Measurements from ENCODE around the gene ACOXL.

The ACOXL gene

GRCh38 chr2:110843496-110843895 is 111.1 kb downstream of the ACOXL start:
- TF ChIP-seq CTCF (IDR thresholded peaks at IDR 0.05) = no peak
- Histone ChIP-seq H3K9ac (no peak overlapping the region), H2AFZ (no peak overlapping the region), H3K4me1 (no peaks in the 10 kb centered on the region), H3K9me3 (ENCODE audit: control insufficient read depth, low read length) (no peaks in the 10 kb centered on the region), H3K79me2 (no peaks in the 10 kb centered on the region), H3K27me3 (ENCODE audit: control insufficient read depth, insufficient read depth, low read length) (no peaks in the 10 kb centered on the region), H3K4me3 (ENCODE audit: low read depth, low read length) (no peak overlapping the region), H3K4me2 (ENCODE audit: low read length) (no peak overlapping the region), H3K27ac (no peak overlapping the region), H3K36me3 (ENCODE audit: control insufficient read depth, insufficient read depth, low read length) (no peaks in the 10 kb centered on the region)

GRCh38 chr2:110843959-110844510 is 111.7 kb downstream of the ACOXL start:
- Histone ChIP-seq H3K9me3 (ENCODE audit: control insufficient read depth, low read length) (no peaks in the 10 kb centered on the region), H3K36me3 (ENCODE audit: control insufficient read depth, insufficient read depth, low read length) (no peaks in the 10 kb centered on the region), H3K4me1 (no peaks in the 10 kb centered on the region), H3K27ac (no peak overlapping the region), H3K9ac (no peak overlapping the region), H2AFZ (no peak overlapping the region), H3K4me2 (ENCODE audit: low read length) (no peak overlapping the region), H3K27me3 (ENCODE audit: control insufficient read depth, insufficient read depth, low read length) (no peaks in the 10 kb centered on the region), H3K79me2 (no peaks in the 10 kb centered on the region), H3K4me3 (ENCODE audit: low read depth, low read length) (no peak overlapping the region)
- no peak for TF ChIP-seq CTCF (IDR thresholded peaks at IDR 0.05)

- Histone ChIP-seq H3K4me3 (ENCODE audit: low read depth, low read length) (no peak overlapping the region), H3K4me2 (ENCODE audit: low read length) (no peak overlapping the region), H3K4me1 (no peaks in the 10 kb centered on the region), H3K79me2 (no peaks in the 10 kb centered on the region), H3K36me3 (ENCODE audit: control insufficient read depth, insufficient read depth, low read length) (no peaks in the 10 kb centered on the region), H3K27ac (no peak overlapping the region), H2AFZ (no peak overlapping the region), H3K9me3 (ENCODE audit: control insufficient read depth, low read length) (no peaks in the 10 kb centered on the region), H3K27me3 (ENCODE audit: control insufficient read depth, insufficient read depth, low read length) (no peaks in the 10 kb centered on the region), H3K9ac (no peak overlapping the region)
- TF ChIP-seq CTCF (IDR thresholded peaks at IDR 0.05) = no peak
Observed at GRCh38 chr2:110847651-110848050, 115.3 kb downstream of the ACOXL start.

- Histone ChIP-seq H3K36me3 (ENCODE audit: control insufficient read depth, insufficient read depth, low read length) (no peaks in the 10 kb centered on the region), H3K4me1 (no peaks in the 10 kb centered on the region), H2AFZ (no peak overlapping the region), H3K9ac (no peak overlapping the region), H3K4me2 (ENCODE audit: low read length) (no peak overlapping the region), H3K4me3 (ENCODE audit: low read depth, low read length) (no peak overlapping the region), H3K27ac (no peak overlapping the region), H3K9me3 (ENCODE audit: control insufficient read depth, low read length) (no peaks in the 10 kb centered on the region), H3K79me2 (no peaks in the 10 kb centered on the region), H3K27me3 (ENCODE audit: control insufficient read depth, insufficient read depth, low read length) (no peaks in the 10 kb centered on the region)
- TF ChIP-seq CTCF (IDR thresholded peaks at IDR 0.05) = no peak
Observed at GRCh38 chr2:110848071-110848470, 115.7 kb downstream of the ACOXL start.

- Histone ChIP-seq H3K27me3 (ENCODE audit: control insufficient read depth, insufficient read depth, low read length) (no peaks in the 10 kb centered on the region), H3K4me2 (ENCODE audit: low read length) (no peak overlapping the region), H3K4me3 (ENCODE audit: low read depth, low read length) (no peak overlapping the region), H3K9ac (no peak overlapping the region), H3K36me3 (ENCODE audit: control insufficient read depth, insufficient read depth, low read length) (no peaks in the 10 kb centered on the region), H3K27ac (no peak overlapping the region), H3K9me3 (ENCODE audit: control insufficient read depth, low read length) (no peaks in the 10 kb centered on the region), H3K4me1 (no peaks in the 10 kb centered on the region), H2AFZ (no peak overlapping the region), H3K79me2 (no peaks in the 10 kb centered on the region)
- no peak for TF ChIP-seq CTCF (IDR thresholded peaks at IDR 0.05)
Observed at GRCh38 chr2:110848519-110849030, 116.2 kb downstream of the ACOXL start.
